GM12873 (cell line): ENCODE results near the gene RSPH6A.

Experiments
- CTCF ChIP-seq: IDR thresholded peaks from 2 replicates; pipeline ENCODE4 v1.5.1; 2012; ENCODE audit warnings: low read depth, mild to moderate bottlenecking, moderate library complexity, low read length, control low read depth; ENCODE audit not compliant: insufficient read depth; ENCODE audit errors: missing control alignments

The RSPH6A gene

GRCh38 chr19:45798995-45799517 is 16.1 kb downstream of the RSPH6A start:
- TF ChIP-seq CTCF = peak; percentile 89

GRCh38 chr19:45794627-45795026 is 20.5 kb downstream of the RSPH6A start:
- no peak for TF ChIP-seq CTCF

GRCh38 chr19:45793876-45794275 is 21.2 kb downstream of the RSPH6A start:
- no peak for TF ChIP-seq CTCF

GRCh38 chr19:45793178-45793564 is 21.9 kb downstream of the RSPH6A start:
- no peak for TF ChIP-seq CTCF

DNA sequence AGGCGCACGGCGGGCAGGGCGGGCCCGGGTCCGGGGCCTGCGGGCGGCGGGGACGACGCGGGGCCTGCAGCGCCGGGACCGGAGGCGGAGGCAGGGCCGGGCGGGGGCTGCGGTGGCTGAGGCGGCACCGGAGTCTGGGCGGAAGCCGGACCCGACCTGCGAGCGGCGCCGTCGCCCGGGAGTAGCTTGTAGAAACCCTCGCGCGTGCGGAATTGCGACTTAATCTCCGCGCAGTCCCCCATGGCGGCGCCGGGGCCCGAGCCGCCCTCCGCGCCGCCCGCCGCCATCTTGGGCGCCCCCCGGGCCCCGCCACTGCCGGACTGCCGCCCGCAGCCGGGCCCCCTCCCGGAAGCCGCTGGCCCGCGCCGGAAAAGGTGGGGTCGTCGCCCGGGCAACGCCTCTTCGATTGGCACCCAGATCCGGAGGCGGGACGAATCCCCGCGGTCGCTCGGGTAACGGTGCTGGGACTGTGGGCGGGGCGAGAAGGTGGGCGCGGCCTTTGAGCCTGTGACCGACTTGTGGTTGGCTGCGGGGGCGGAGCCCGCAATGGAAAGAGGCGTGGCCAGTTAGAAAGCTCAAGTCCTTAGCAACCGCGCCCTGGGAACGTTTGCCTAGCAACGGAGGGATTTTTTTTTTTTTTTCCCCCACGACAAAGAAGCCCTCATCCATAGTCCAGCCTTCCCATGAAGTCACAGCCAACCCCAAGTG is 22.5 kb downstream of the RSPH6A start, which contains the start of gene DMWD:
DMWD (minus strand) TSS at position 376 of the 708 bp plus-strand sequence; CDS start at position 287, 89 bp downstream.
- no peak for TF ChIP-seq CTCF

GRCh38 chr19:45791744-45792469 is 23.2 kb downstream of the RSPH6A start:
- no peak for TF ChIP-seq CTCF

GRCh38 chr19:45790942-45791341 is 24.2 kb downstream of the RSPH6A start:
- no peak for TF ChIP-seq CTCF
